Measurements from ENCODE around the gene BID.

DNA sequence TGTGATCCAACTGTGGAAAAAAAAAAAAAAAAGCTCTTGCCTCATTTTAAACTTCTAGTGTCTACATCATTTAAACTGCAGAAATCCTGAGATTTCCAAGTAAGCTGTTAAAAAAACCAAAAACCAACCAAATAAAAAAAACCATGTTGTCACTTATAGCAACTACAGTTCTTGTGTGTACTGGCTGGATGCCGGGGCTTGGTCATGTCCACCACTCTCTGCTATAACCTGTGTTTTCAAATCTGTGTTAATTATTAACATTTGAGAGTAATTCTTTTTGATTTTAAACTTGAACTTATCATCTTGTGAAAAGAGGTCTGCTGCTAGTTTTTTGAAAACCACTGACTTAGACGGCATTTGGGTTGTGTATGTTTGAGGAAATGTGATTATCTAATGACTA is 32.2 kb upstream of the BID start:
- TF ChIP-seq, protein P1, sequence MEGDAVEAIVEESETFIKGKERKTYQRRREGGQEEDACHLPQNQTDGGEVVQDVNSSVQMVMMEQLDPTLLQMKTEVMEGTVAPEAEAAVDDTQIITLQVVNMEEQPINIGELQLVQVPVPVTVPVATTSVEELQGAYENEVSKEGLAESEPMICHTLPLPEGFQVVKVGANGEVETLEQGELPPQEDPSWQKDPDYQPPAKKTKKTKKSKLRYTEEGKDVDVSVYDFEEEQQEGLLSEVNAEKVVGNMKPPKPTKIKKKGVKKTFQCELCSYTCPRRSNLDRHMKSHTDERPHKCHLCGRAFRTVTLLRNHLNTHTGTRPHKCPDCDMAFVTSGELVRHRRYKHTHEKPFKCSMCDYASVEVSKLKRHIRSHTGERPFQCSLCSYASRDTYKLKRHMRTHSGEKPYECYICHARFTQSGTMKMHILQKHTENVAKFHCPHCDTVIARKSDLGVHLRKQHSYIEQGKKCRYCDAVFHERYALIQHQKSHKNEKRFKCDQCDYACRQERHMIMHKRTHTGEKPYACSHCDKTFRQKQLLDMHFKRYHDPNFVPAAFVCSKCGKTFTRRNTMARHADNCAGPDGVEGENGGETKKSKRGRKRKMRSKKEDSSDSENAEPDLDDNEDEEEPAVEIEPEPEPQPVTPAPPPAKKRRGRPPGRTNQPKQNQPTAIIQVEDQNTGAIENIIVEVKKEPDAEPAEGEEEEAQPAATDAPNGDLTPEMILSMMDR (IDR thresholded peaks at IDR 0.05 in 4 of 5, conservative IDR thresholded peaks at IDR 0.05 in 1 of 5): no peak
- no peak for TF ChIP-seq POLR2A (IDR thresholded peaks at IDR 0.05)

Data from gastrocnemius medialis (tissue), 4 donors.